HG03520 (cell line): ENCODE data around the gene DHRS1.

Experiments
- ATAC-seq: cut with Tn5 transposase; IDR thresholded peaks from one replicate; pipeline ENCODE4 v1.9.1; 2021; ENCODE audit warnings: mild to moderate bottlenecking, moderate library complexity; ENCODE audit not compliant: unreplicated experiment

DHRS1 gene

DNA sequence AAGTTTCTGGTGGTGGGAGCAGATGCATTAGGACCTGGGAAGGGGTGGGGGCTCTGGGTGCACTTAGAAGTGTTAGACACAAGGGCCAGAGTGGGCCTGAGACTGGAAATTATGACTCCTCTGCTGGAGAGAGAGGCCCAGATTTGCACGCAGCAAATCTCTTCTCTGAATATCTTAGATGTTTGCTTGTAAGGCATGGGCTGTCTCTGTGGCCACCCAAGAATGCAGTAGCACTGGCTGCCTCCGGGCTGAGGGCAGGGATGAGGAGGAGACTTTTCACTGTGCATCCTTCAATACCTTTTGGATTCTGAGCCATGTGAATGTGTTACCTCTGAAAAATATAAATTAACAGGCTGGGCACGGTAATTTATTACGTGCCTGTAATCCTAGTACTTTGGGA lies 14.2 kb downstream of the DHRS1 start:
- ATAC-seq, result no peak

DNA sequence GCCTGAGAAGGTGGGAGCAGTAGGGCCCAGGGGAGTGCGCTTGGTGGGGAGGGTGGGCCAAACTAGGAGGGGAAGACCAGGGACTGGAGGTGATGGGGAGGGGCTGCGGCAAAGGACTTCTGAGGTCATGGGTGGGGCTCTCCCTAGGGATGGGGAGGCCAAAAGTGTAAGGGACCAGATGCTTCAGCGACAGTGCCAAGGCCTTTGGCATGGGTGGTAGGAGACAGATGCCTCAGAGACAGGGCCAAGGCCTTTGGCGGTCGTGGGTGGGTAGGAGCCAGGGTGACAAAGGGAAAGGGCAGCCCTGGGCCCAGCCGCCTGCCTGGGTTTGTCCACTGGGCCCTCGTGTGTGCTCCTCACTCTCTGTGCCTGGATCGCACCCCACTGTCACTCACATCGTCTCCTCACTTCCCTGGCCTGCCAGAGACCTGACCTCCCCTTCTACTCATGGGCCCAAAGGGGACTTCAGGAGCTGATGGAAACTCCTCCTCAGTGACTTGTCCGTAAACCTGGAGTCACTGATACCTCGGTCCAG lies 15.0 kb downstream of the DHRS1 start:
- ATAC-seq, result no peak

DNA sequence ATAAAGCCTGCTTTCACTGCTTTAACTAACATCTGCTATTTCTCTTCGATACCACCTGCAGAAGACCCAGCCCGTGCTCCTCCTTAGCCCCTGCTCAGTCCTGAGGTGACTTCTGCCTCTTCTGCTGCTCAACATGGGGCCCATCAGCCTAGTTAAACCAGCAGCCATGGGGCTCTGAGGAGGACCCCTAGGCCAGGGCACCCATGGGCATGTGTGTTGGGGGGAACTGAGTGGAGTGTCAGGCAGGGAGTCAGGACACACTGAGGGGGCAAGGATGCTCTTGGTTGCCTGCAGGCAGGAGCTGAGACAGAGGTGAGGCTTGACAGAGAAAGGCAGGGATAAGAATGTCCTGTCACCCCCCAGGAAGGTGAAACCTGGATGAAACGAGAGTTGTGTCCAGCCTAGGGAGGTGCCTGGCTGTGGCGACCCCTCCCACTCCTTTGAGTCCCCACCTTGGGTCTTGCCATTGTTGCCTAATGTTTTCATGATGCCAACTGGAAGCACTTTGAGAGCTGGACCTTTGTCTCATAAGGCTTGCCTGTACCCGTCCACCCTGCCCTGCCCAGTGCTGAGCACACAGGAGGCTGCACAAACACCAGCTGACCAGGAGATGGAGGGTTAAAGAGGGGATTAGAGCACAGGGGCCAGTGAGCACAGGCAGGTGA lies 15.7 kb downstream of the DHRS1 start:
- no peak for ATAC-seq

DNA sequence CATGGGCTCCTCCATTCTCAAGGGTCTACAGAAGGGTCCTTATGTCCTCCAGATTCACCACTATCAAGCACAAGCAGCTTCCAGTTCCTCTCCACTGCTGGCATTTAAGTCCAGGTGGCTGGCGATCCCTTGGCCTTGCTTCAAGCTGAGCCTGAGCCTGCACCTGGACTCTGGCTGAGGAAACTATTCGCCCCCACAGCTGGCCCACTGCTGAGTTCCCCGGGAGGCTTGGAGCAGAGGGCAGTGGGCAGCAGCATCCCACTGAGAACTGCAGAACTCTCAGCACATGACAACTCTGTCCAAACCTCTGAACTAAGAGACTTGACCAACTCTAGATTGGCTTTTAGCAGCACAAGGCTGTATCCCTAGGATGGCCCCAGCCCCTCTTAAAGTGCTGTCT lies 16.8 kb downstream of the DHRS1 start:
- no peak for ATAC-seq

DNA sequence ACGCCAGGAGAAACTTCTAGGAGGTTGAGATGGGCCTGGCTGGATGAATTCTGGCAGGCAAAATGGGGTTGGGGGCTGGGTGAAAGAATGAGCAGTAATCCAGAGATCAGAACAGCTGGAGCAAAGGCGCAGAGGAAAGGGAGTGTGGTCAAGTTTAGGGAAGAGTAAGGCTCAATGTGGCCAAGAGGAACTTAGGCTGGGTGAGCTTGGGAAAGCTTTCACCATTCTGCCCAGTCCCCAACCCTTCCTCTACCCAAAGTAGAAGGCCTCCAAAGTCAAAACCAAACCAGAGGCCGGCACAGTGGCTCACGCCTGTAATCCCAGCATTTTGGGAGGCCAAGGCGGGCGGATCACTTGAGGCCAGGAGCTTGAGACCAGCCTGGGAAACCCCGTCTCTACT lies 17.9 kb downstream of the DHRS1 start:
- ATAC-seq, result no peak

DNA sequence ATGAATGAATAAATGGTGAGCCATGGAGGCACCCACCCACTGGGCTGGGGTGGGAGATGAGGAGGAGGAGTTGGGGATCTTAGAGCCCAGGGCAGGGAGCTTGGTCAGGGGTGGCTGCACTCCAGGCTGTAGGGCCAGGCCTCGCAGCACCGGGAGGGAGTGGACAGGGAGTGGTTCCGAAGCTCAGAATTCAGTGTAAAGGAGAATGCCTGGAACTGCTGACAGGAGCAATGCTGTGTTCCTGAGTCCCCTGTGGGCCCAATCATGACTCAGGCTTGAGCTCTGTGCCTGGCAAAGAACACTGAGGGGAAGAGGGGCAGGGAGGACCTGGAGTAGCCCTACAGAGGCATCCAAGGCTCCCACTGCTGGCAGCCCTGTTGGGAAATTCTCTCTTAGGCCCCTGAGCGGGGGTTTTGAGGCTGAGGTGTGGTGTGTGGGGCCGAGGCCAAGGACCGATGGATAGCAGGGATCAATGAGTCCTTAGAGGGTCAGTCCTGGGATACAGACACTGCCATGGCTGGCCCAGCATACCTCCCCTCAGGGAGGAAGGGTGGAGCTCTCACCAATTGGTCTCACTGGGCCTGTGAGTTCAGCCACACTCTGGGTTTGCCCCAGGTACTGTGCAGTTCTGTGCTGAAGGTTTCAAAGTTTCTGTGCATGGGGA lies 18.7 kb downstream of the DHRS1 start:
- ATAC-seq, result no peak

DNA sequence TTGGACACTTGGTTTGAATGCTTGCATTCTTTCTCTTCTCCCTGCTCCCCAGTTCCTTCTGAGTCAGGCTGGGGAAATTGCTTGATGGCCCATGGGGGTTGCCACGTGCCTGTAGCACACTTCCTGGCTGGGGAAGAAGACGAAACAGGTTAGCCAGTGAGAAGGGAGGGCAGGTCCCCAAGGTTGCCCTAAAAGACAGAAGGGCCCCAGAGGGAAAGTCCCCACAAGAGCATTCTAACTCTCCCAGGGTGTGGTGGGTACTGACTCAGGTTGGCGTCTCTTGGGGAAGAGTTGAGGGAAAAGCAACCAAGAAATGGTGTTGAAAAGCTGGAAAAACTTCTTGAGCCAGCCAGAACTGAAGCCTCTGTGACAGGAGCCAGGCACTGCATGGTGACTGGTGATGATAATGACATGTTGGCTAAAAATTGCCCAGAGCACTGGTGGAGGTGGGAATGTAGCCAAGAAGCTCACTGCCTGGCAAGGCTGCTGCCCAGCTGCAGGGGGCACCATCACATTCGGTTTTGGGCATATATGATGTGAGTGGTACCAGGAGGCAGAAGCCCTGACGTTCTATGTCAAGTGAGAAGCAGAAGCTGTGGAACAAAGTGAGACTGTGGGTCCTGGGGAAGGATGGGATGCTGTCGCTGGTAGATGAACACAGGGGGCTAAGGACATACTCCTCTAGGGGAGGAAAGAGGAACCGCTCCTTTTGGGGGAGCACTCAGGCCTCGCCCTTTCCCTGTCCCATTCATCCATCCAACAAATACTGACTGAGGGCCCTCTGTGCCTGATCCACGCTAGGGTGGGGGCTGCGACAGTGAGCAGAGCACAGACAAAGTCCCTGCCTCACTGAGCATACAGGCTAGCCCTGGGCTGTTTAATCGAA lies 20.0 kb downstream of the DHRS1 start:
- no peak for ATAC-seq

DNA sequence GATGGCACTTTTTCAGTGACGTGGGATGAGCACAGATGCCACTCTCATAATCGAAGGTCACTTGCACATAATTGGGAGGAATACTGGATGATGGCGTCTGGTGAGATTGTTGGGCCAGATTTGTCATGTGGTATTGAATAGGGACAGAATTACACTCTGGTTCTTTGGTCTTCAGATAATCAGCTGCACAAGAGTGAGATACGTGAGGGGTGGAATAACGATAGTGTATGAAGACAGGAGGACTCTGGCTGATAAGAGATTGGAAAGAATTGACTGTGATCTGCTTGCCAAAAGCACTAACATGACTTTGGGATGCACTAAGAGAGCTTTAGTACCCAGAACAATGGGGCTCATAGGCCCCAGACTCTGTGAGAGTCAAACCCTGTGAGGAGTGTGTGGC lies 21.2 kb downstream of the DHRS1 start:
- no peak for ATAC-seq

DNA sequence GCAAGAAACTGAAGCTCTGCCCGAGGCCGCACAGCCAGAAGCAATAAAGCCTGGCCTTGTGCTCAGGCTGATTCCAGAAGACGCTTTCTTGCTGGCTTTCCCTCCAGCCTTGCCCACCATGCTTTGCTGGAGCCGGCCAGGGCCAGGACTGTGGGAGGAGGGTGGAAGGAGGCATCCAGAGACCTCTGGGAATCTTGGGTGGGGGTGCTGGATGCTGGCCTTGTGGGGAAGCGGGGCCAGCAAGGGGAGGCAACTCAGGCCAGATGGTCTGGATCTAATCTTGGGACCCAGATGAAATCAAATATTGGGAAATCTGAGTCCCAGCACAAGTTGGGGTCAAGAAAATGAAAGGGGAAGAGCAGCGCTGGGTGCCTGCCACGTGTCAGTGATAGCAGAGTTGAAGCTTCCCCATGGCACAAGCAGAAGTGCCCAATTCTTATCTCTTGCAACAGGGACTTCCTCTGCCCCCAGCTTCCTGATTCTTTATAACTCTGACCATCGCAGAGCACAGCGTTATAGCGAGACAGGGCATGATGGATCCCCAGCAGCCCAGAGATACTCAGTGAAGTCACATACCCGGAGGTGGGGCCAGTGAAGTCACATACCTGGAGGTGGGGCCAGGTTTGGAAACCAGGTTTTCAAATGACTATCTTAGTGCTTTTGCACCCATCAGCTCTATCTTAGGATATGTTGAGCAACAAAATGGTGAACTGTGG lies 21.8 kb downstream of the DHRS1 start:
- no peak for ATAC-seq

DNA sequence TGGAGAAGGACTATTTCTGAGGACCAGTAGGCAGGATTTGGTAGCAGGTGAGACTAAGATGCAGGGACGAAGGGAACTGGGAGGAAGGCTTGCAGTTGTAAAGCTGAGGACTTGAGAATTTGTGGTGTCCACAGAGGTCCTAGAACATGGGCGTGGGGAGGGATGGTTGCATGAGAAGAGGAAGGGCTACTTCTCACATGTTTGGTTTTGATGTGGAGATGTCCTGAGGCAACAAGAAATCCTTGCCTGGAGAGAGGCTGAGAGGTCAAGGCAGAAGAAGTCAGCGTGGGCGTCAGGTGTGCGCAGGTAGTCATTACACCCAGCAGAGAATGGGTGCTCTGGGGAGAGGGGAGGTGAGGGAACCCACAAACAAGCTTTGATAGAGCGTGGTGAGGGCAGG lies 22.5 kb downstream of the DHRS1 start:
- ATAC-seq, result no peak

DNA sequence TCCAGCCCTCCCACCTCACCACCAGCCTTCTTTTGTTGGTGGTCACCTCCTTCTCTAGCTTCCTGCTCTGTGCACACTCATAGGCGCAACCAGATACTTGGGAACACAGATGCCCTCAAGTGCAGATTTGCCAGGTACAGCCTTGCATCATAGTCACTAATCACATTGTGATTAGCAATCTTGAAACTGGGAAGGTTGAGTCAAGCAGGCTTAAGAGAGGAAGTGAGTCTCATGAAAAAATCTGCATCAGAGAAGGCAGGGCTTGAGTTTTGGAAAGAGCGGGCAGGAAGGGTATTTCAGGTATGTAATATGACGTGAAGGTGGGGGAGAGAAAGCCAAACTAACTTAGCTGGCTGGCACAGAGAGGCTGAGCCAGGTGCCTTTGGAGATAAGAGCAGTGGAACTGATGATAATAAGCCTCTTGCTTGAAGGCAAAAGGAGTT lies 25.5 kb downstream of the DHRS1 start:
- peak; percentile 31 for ATAC-seq

DNA sequence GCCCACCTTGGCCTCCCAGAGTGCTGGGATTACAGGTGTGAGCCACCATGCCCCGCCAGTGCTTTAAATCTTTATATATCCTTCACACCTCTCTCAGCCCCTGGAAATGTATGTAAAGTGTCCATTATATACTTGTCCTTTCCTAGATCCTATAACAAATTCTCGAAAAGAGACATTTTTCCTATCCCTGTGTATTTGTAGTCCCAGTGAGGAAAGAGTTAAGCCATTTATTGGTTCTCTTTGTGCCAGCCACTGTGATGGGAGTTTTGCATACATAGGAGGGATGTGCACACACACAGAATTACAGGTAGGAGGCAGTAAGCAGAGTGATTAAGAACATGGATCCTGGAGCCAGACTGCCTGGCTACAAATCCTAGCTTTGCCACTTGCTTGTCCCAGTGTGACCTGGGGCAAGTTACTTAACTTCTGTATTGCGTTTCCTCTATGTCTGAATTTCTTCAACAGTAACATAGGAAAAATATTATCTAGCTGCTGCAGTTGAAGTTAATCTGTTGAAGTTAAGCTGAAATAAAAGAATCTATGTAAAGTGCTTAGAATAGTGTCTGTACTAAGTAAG lies 26.1 kb downstream of the DHRS1 start:
- no peak for ATAC-seq

DNA sequence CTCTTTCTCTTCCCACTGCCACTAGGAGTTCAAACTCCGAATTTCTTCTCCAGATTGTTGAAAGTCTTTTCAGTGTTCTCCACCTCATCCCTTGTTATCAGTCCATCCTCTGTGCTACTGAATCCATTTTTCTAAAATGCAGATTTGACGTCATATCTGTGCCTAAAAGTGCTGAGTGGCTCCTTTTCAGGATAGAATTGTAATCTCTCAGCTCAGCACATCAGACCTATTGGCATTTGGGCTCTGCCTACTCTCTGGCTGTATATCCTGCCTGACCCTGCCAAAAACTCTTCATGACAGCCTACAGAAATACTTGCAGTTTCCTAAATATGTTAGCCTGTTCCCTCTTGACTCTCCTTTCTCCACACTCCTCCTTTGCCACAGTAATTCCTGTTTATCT lies 27.1 kb downstream of the DHRS1 start:
- ATAC-seq, result no peak

DNA sequence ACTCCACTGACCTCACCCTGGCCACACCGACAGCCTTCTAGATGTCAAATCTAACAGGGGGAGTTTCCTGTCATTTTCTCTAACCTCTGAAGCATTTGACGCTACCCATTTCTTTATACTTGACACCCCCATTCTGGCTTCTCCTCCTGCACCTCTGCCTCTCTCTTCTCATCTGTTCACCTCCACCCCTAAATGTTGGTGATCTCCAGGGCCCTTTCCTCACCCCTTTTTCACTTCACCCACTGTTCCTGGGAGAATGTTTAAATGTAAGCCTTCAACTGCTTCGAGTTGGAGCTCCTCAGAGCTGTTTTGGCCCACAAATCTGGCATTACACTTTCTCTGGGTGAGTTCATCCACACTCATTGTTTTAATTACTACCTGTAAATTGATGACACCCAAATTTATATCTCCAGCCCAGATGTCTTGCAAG lies 27.7 kb downstream of the DHRS1 start:
- ATAC-seq, result no peak

DNA sequence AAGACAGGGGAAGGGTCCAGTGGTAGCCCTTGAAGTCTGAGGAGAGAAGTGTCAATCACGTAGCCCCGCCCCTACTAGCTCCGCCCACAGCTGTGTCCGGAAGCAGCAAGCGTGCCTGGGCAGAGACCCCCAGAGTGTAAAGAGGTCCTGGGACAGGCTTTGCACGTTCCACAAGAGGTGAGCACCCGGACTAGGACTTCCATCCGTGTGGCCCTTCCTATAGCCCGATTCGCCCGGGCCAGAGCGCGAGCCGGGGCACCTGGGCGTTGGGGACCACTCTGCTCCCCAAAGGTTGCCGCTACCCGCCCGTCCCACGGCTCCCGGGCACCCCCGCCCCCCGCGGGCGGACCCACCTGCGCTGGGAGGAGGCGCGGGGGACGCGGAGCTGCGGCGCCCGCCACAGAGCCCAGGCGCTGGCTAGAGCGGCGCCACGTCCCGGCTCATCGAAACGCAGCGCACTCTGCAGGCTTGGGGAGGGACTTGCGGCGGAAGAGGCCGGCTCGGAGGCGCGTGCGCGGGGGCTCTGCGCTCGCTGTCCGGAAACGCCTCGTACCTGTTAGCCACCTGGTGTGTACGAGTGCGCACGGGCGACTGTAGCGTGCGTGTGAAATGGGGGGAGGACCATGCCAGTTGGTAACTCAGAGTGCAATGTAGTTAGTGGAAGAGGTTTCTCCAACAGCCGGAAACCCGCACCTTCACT lies 28.3 kb downstream of the DHRS1 start, which contains the start of gene RABGGTA:
RABGGTA (minus strand) TSS at position 464 of the 700 bp plus-strand sequence. CDS start 482 bp downstream, outside the sequence.
- ATAC-seq, result peak; percentile 86

DNA sequence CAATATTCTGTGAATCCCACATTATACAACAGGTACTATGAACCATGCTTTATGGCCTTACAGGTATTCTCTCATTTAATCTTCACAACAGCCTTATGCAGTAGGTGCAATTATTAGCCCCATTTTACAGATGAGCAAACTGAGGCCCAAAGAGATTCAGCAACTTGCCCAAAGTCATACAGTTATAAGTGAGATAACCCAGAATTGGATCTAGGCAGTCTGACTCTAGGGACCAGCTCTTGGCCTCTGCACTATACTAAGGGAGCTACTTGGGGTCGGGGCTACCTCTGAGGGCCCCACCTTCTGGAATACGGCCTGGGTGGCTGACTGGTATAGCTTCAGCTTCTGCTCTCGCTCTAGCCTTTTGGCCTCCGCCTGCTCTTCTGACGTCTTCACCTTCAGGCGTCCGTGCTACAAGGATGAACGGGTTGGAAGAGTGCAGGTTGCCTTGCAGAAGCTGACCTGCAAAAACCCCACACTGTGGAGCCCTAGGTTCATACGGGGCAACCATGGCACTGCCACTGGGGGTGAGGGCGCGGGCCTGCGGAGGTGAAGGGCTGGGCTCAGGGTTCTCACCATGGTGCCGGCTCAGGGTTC lies 28.9 kb downstream of the DHRS1 start:
- ATAC-seq, result no peak

DNA sequence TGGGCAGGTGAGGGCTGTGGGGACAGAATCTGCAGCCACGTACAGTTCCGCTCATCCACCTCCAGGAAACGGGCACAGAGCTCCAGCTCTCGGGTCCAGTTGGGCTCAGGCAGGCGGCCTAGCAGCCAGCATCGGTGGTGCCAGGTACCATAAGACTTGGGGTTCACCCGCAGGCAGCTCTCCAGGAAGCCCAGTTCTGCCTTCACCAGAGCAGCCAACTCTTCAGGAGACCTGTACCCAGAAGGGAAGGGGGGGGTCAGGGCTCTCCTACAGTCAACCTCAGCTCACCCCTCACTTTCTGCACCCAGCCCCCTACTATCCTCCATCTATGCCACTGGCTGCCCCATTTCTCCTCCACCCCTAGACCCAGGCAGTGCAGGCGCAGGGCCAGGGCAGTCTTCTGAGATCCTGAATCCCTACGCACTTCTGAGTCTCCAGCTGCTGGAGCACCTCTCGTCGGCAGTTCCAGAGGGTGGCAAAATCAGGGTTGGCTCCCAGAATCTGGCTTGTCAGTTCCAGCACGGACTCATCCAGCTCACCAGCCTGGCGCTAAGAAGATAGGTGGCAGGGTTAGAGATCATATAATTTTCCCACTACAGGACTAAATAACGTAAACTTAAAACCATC lies 29.6 kb downstream of the DHRS1 start:
- no peak for ATAC-seq

DNA sequence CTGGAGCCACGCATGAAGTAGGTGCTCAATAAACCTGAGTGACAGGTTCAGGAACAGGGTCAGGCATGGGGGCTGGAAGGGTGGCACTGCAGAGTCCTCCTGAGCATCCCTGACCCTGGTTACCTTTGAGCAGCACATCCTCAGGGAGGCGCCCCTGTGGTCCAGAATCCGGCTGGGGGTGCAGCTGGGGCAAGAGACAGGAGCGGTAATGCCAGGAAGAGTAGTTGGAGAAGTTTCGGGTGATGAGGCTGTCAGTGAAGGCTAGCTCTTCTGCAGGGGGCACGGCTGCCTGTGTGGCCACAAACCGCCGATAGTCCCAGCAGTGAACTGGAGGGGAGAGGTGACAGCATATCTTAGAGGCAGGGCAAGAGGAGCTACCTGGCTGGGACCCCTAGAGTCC lies 30.2 kb downstream of the DHRS1 start:
- ATAC-seq, result no peak

DNA sequence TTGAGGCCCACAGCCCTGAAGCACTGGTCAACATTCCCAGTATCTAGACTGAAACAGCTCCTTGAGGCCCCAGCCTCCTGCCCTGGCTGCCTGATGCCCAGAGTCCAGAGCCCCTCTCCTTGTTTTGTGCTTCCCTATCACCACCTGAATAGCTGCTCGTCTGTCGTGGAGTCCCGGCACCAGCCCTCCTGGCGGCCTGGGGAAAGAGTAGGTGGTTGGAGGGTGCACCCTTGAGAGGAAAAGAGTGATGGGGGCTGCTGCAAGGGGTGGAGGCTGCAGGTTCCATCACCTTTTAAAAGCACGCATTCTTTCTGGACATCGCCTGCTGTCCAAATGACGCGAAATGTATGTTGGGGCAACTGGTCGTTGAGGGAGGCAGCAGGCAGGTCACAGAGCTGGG lies 31.4 kb downstream of the DHRS1 start:
- ATAC-seq, result no peak
